Cerebellar cortex (tissue), 1 donor: ENCODE data around the gene C3orf18.

Experiments used
- DNase-seq: peaks from one replicate; pipeline ENCODE4 v3.0.0-alpha.2; 2015; ENCODE audit warnings: low spot score

The C3orf18 gene

GRCh38 chr3:50580683-50581458, 13.3 kb upstream of the C3orf18 start:
- DNase-seq: no peak

GRCh38 chr3:50577348-50577747, 9.8 kb upstream of the C3orf18 start:
- no peak for DNase-seq

GRCh38 chr3:50575372-50575771, 7.8 kb upstream of the C3orf18 start:
- no peak for DNase-seq

- DNase-seq: no peak
Observed at GRCh38 chr3:50574444-50574831, 6.9 kb upstream of the C3orf18 start.

- no peak for DNase-seq
Observed at GRCh38 chr3:50573566-50574443, 6.3 kb upstream of the C3orf18 start.

GRCh38 chr3:50572801-50573371, 5.3 kb upstream of the C3orf18 start:
- no peak for DNase-seq

GRCh38 chr3:50572158-50572557, 4.6 kb upstream of the C3orf18 start:
- peak; percentile 84 for DNase-seq

- DNase-seq: no peak
Observed at GRCh38 chr3:50571486-50571885, 3.9 kb upstream of the C3orf18 start.

GRCh38 chr3:50570508-50571279, 3.1 kb upstream of the C3orf18 start:
- no peak for DNase-seq

- peak; percentile 90 for DNase-seq
Observed at GRCh38 chr3:50568947-50569749, 1.6 kb upstream of the C3orf18 start, which contains the start of gene HEMK1. HEMK1 (plus strand) TSS chr3:50569522; CDS start chr3:50571105, 1,583 bp downstream.

GRCh38 chr3:50567011-50567385, 549 bp downstream of the C3orf18 start:
- no peak for DNase-seq

- DNase-seq: no peak
Observed at GRCh38 chr3:50564321-50564720, 3.2 kb downstream of the C3orf18 start.

GRCh38 chr3:50563867-50564266, 3.7 kb downstream of the C3orf18 start:
- peak; percentile 96 for DNase-seq

GRCh38 chr3:50562861-50563260, 4.7 kb downstream of the C3orf18 start:
- DNase-seq: no peak

- peak; percentile 33 for DNase-seq
Observed at GRCh38 chr3:50559702-50560101, 7.8 kb downstream of the C3orf18 start.

GRCh38 chr3:50557915-50558314, 9.6 kb downstream of the C3orf18 start:
- no peak for DNase-seq

- DNase-seq: no peak
Observed at GRCh38 chr3:50557106-50557505, 10.4 kb downstream of the C3orf18 start.

GRCh38 chr3:50554553-50554952, 13.0 kb downstream of the C3orf18 start:
- no peak for DNase-seq

GRCh38 chr3:50552598-50552997, 14.9 kb downstream of the C3orf18 start:
- DNase-seq: no peak

GRCh38 chr3:50551681-50552435, 15.7 kb downstream of the C3orf18 start:
- peak; percentile 76 for DNase-seq
